ENCODE data around the gene PDE1C. TPM values are rescaled to one million over a fixed set of nuclear protein-coding genes. Genes with fewer than 3 reads are reported as not detected.

PDE1C gene
- total RNA-seq, 2 donors from 2014 or later, result 0.26 to 0.60 TPM

DNA sequence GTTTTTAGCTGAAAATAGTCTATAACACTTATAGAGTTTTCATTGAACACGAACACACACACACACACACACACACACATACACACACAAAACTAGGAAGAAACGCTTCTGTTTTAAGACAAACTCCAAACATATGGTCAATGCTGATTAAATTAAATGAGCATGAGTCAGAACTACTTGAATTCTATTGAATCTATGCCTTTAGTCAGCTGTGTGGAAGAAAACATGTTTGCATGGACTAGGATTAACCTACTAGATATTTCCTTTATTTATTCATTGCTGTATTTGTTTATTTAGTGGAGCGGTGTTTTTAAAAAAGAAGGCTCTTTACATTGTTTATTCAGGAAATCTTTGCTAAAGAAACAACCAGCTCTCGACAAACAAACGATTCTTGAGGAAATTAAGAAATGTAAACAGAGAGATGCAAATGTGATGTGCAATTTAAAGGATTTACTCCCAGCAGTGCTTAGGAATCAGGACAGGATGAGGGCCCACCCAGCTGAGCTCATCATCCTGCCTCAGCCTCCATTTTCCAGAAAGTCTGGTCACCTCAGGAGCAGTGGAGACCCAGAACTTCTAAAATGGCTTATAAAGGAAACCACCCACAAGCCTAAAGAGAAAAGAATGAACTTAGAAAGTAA lies 83.2 kb downstream of the PDE1C start:
- Mint-ChIP-seq H3K27ac (no peak overlapping the region), H3K27me3 (ENCODE audit: insufficient read depth) (peaks cover 81% of the 10 kb centered on the region), H3K9me3 (peaks cover 9% of the 10 kb centered on the region), H3K4me3 (no peak overlapping the region), H3K36me3 (ENCODE audit: low read depth) (no peaks in the 10 kb centered on the region), H3K4me1 (peaks cover 10% of the 10 kb centered on the region)
- TF ChIP-seq, protein P1, sequence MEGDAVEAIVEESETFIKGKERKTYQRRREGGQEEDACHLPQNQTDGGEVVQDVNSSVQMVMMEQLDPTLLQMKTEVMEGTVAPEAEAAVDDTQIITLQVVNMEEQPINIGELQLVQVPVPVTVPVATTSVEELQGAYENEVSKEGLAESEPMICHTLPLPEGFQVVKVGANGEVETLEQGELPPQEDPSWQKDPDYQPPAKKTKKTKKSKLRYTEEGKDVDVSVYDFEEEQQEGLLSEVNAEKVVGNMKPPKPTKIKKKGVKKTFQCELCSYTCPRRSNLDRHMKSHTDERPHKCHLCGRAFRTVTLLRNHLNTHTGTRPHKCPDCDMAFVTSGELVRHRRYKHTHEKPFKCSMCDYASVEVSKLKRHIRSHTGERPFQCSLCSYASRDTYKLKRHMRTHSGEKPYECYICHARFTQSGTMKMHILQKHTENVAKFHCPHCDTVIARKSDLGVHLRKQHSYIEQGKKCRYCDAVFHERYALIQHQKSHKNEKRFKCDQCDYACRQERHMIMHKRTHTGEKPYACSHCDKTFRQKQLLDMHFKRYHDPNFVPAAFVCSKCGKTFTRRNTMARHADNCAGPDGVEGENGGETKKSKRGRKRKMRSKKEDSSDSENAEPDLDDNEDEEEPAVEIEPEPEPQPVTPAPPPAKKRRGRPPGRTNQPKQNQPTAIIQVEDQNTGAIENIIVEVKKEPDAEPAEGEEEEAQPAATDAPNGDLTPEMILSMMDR (conservative IDR thresholded peaks at IDR 0.05), result no peak
- no peak overlapping the region for H3K9ac ChIP-seq (ENCODE audit: extremely low read depth, low read length, poor library complexity, severe bottlenecking)
- no peaks in the 10 kb centered on the region for H3K4me1 ChIP-seq (ENCODE audit: control insufficient read depth, insufficient read depth, low read length)
- no peaks in the 10 kb centered on the region for H3K9me3 ChIP-seq (ENCODE audit: control insufficient read depth, low read length)
- no peak overlapping the region for H3K4me3 ChIP-seq (ENCODE audit: low read length)
- H3K27ac ChIP-seq (ENCODE audit: low read depth, low read length), result no peak overlapping the region
- 89% methylated on average over 2 to 5 of the region's 5 CpGs for WGBS, 2 experiments (ENCODE audit: insufficient coverage in 1 of 2, insufficient read length in 1 of 2)
- no peak for DNase-seq
- H3K27me3 ChIP-seq (ENCODE audit: control insufficient read depth, insufficient read depth, low read length, poor library complexity, severe bottlenecking), result no peaks in the 10 kb centered on the region
- H3K36me3 ChIP-seq (ENCODE audit: control insufficient read depth, insufficient read depth, low read length), result no peaks in the 10 kb centered on the region

DNA sequence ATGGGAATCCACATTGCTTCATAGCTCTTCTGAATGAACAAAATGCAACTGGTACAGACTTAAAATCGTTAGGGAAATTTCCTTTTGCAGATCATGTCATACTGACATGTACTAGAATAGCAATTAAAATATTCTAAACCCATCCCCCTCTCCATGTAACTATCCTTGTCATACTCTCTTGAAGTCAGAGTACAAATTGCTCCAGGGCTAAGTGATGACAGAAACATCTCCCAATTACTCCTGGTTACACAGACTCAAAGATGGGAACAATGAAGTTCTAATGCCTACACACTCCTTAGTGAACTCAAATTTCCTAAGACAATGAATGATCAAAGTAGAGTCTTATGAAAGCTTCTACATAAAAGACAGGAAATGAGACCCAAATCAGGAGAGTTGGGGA lies 87.2 kb downstream of the PDE1C start:
- H3K27me3 ChIP-seq (ENCODE audit: control insufficient read depth, insufficient read depth, low read length, poor library complexity, severe bottlenecking), result no peaks in the 10 kb centered on the region
- no peaks in the 10 kb centered on the region for H3K4me1 ChIP-seq (ENCODE audit: control insufficient read depth, insufficient read depth, low read length)
- DNase-seq, result no peak
- Mint-ChIP-seq H3K27me3 (ENCODE audit: insufficient read depth) (peaks cover 59% of the 10 kb centered on the region), H3K9me3 (peaks cover 12% of the 10 kb centered on the region), H3K4me3 (no peak overlapping the region), H3K36me3 (ENCODE audit: low read depth) (no peaks in the 10 kb centered on the region), H3K27ac (no peak overlapping the region), H3K4me1 (peaks cover 20% of the 10 kb centered on the region)
- TF ChIP-seq, protein P1 (conservative IDR thresholded peaks at IDR 0.05), result no peak
- 78 to 100% methylated on average over 1 of the region's 1 CpG for WGBS, 2 experiments (ENCODE audit: insufficient coverage in 1 of 2, insufficient read length in 1 of 2)
- H3K27ac ChIP-seq (ENCODE audit: low read depth, low read length), result no peak overlapping the region
- H3K9ac ChIP-seq (ENCODE audit: extremely low read depth, low read length, poor library complexity, severe bottlenecking), result no peak overlapping the region
- no peaks in the 10 kb centered on the region for H3K36me3 ChIP-seq (ENCODE audit: control insufficient read depth, insufficient read depth, low read length)
- no peak overlapping the region for H3K4me3 ChIP-seq (ENCODE audit: low read length)
- no peaks in the 10 kb centered on the region for H3K9me3 ChIP-seq (ENCODE audit: control insufficient read depth, low read length)

DNA sequence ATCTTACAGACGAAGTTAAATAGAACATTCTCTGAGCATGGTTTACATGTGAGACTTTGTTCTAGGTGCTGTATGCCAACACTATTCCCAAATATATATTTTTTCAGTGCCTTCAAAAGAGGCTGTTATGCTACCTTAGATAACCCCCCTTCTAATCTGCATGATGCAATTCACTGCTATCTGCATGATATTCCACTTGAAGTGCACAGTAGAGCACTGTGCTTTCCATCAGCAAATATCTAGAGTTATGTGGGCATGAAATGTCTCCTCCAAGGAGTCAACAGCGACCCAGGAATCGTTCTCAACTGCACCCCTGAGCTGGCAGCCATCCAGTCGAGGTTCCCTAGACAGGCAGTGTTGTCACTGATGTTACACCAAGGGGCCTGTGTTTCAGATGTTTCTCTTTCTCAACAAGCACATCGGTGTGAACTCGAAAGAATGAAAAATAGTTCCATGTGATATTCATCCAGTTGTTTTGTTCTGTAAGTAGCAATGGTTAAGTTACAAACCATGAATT lies 88.3 kb downstream of the PDE1C start:
- H3K4me3 ChIP-seq (ENCODE audit: low read length), result no peak overlapping the region
- no peaks in the 10 kb centered on the region for H3K36me3 ChIP-seq (ENCODE audit: control insufficient read depth, insufficient read depth, low read length)
- no peaks in the 10 kb centered on the region for H3K4me1 ChIP-seq (ENCODE audit: control insufficient read depth, insufficient read depth, low read length)
- peaks cover 13% of the 10 kb centered on the region for H3K4me1 Mint-ChIP-seq
- H3K27ac ChIP-seq (ENCODE audit: low read depth, low read length), result no peak overlapping the region
- peaks cover 6% of the 10 kb centered on the region for H3K9me3 ChIP-seq (ENCODE audit: control insufficient read depth, low read length)
- H3K27me3 ChIP-seq (ENCODE audit: control insufficient read depth, insufficient read depth, low read length, poor library complexity, severe bottlenecking), result no peaks in the 10 kb centered on the region
- peaks cover 22% of the 10 kb centered on the region for H3K9me3 Mint-ChIP-seq
- TF ChIP-seq, protein P1 (conservative IDR thresholded peaks at IDR 0.05), result no peak
- peaks cover 65% of the 10 kb centered on the region for H3K27me3 Mint-ChIP-seq (ENCODE audit: insufficient read depth)
- no peak overlapping the region for H3K4me3 Mint-ChIP-seq
- H3K27ac Mint-ChIP-seq, result no peak overlapping the region
- H3K36me3 Mint-ChIP-seq (ENCODE audit: low read depth), result peaks cover 2% of the 10 kb centered on the region
- 86 to 97% methylated on average over 3 to 6 of the region's 6 CpGs for WGBS, 2 experiments (ENCODE audit: insufficient coverage in 1 of 2, insufficient read length in 1 of 2)
- H3K9ac ChIP-seq (ENCODE audit: extremely low read depth, low read length, poor library complexity, severe bottlenecking), result no peak overlapping the region
- DNase-seq, result no peak

All from endodermal cell (in vitro differentiated cells).